Stimulated activated CD8-positive, alpha-beta memory T cell treated with anti-CD3 and anti-CD28 coated beads, Interleukin-4, amount 100 ng/mL, for 4 hours (primary cell): ENCODE results near the gene RBMY1F.
"Not testable (repeated sequence)": the region's sequence is repeated elsewhere in the genome, so short reads cannot be mapped to it uniquely, and the experiment has no call there.

Source experiments
- DNase-seq, 2 donors: peaks; one replicate each; pipeline ENCODE4 v3.0.0-alpha.2; 2020; ENCODE audit warnings: low read depth in 2 of 2, low spot score in 1 of 2

The RBMY1F gene

DNA sequence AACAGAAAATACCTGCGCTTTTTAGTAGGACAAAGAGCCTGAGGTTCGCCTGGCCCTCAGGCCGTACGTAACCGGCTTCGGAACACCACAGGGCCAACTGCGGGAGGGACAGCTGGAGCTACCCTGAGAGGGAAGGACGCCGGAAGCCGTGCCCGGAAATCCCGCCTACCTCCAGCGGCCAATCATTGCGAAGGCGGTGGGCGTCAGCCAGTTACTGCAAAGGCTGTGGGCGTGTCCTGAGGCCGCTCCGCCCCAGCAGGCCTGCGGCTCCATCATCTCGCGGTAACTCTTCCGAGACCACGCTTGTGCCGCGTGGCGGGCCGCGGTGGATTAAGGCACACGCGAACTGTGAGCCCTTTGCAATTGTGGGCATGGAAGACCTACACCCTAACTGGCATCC is at the start of gene RBMY1F:
Gene RBMY1F, minus strand, starts transcription at position 101 of the 400 bp plus-strand sequence. CDS start 1,954 bp downstream, outside the sequence.
- DNase-seq = not testable (repeated sequence)

DNA sequence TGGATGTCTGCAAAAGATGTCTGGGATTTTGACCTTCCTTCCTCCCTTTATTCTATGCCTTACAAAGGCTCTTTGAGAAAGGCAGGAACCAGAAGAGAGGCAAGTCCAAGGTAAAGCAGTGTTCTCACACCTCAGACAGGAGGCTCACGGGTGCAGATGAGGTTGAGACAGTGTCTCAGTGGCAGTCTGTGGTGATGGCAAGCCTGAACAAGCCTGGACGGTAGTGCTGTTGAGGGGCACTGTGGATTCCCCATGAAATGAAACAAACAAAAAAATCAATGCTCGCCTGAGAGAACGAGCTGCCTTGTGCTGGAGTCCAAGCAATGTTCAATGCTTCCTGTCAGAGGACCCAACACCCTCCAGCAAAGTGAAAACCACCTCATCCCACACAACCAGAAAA is 31.6 kb downstream of the RBMY1F start:
- DNase-seq = not testable (repeated sequence)

DNA sequence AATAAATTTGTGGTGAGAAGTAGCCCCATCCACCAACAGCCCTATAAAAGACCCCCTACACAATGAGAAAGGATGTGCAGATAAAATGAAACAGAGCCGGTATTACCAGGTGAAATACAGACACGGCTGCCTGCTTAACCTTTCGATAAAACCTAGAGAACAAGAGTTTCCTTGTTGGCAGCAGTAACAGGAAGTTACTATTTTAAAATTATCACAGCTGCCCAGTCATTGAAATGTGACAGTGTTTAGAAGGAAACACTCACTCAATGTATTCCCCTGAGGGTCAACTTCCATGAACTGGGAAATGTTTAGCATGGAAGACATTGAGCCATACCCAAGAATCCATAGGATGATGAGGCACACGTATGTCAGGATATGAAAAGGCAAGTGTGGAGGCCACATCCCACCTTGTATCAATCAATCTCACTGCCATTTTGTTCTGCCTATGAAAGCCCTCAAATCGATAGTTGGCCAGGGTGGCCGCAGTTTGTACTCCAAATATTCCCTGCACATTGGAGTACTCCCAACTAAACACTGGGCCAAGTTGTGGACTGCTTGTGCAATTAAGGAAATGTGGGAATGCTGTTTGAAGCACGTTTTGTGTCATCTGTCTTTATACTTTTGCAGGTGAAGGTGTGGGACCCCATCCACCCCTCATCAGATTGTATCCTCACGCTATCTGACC is 41.6 kb downstream of the RBMY1F start:
- not testable (repeated sequence) for DNase-seq

DNA sequence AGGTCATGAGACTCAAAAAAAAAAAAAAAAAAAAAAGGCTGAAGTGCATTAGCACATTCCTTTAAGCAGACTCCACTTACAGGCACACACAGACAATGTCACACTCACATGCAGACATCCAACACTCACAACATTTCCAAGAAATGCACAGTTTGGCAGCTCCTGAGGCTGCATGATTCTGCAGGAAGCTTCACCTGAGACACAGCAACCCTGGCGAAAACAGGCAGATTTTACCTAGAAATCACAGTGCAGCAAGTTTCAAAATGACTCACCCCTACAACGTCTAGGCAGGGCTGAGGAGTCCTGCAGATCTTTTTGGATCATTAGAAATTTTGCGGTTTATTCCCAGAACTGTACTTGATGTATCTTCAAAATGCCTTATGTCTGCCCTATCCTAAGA is 48.0 kb downstream of the RBMY1F start:
- not testable (repeated sequence) for DNase-seq

DNA sequence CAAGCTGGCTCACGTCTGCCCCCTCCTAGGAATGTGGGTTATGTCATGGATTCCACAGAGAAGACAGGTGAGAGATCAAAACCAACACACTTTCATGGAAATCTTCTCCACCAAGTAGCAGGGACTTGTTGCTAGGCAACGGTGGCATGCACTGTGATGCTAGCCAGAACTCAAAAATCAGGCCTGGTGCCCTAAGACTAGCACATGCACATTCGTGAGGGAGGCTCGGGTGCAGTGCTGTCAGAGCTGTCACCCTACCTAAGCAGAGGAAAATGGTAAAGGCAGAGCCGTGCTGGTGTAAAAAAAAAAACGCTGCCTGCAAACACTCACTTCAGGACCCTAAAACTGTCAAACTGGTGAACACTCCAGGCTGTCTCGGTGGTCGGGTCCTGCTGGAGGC is 52.2 kb downstream of the RBMY1F start:
- not testable (repeated sequence) for DNase-seq
